ENCODE measurements around the gene CHRDL2.
"Not testable (repeated sequence)": the region's sequence is repeated elsewhere in the genome, so short reads cannot be mapped to it uniquely, and the experiment has no call there.

Gene CHRDL2

DNA sequence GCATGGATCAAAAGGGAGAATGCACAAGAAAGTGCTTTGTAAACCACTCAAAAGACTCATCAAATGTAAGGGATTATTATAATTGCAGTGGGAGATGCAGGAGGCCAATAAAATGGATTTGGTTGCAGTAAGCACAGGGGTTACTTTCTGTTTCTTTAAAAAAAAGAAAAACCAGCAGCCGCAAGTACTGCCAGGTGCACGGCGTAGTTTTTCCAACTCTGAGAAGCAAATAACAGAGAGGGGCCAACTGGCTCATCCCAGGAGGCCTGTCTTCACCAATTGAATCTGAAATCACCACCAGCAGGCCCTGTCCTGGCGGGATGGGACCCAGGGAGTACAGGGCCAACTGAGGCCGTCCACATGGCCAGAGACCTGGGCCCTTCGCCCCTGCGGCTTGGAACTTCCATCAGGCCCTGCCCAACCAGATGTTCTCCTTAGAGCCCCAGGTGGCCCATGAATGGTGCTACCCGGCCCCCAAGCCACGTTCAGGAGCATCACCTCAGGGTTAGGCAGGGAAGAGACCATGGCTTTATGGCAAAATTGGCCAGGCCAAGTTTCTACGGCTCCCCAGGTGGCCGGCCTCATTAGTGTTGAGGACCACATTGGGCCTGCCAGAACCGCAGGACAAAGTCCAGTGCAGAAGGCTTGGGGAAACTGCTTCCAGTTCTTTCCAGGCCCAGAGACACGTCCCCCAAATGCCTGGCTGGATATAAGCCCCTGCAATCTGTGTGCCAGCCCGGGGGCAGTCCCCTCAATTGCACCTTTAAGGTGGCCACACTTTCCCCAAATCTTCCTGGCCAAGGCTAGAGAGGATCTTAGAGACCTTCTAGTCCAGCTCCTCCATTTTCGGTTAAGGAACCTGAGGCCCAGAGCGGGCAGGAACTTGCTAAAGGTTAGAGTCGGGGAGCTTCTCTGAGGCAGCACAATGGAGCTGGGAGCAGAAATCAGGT is 61.7 kb downstream of the CHRDL2 start:
- no peak for DNase-seq

- DNase-seq = no peak
Observed at GRCh38 chr11:74663315-74663714, 67.9 kb downstream of the CHRDL2 start.

GRCh38 chr11:74662487-74663103 is 68.6 kb downstream of the CHRDL2 start:
- no peak for DNase-seq

- DNase-seq = not testable (repeated sequence)
Observed at GRCh38 chr11:74659124-74659523, 72.1 kb downstream of the CHRDL2 start.

DNA sequence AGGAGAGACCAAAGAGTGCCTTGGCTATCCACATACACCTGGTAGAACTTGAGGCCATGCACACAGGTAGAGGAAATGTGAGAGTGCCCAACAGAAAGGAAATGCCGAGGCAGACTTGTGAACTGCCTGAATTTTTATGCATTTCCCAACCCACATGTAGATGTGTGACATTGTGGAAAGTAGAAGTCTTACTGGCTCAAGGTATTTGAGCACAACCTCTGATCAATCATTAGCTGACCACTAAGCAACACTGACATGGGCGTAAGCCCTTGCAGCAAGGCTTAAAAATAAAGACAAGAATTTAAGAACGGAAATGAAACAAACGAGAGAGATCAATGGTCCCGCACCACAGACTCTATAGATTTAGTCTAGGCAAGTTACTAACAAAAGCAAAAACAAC is 76.2 kb downstream of the CHRDL2 start:
- no peak for DNase-seq

- no peak for DNase-seq
Observed at GRCh38 chr11:74650498-74650897, 80.7 kb downstream of the CHRDL2 start.

GRCh38 chr11:74648894-74649293 is 82.3 kb downstream of the CHRDL2 start:
- no peak for DNase-seq

DNA sequence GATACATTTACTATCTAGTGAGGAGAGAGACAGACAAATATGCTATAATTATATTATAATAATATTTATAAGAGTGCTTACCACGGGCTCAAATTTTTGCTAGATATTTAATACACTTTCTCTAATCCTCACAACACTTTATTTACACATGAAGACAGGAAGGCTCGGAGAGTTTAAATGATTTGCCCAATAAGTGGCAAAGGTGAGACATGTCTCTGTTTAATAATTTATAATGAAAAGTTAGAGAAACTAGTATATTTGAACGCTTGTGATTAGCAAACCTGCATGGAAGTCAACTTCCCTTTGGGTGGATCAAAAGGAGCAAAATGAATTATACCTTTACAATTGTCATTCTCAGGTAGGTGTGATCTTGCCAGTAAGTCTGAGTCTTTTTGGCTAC is 83.4 kb downstream of the CHRDL2 start:
- no peak for DNase-seq

DNA sequence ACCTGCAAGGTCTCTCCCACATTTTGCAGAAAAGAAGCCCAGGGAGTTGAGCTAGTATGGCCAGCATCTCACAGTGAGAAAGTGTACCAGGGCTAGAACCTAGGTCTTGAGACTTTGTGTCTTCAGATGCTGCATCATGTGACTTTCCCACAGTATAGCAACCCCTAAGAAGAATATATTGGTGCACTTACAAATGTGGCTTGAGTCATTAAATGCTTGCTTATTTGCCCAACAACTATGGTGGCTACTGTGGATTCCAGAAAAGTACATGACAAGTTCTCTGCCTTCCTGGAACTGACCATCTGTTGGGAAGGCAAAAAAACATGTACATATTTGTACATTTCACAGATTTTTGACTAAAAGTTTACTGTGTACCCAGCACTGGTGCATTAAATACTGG is 83.8 kb downstream of the CHRDL2 start:
- DNase-seq = no peak

DNA sequence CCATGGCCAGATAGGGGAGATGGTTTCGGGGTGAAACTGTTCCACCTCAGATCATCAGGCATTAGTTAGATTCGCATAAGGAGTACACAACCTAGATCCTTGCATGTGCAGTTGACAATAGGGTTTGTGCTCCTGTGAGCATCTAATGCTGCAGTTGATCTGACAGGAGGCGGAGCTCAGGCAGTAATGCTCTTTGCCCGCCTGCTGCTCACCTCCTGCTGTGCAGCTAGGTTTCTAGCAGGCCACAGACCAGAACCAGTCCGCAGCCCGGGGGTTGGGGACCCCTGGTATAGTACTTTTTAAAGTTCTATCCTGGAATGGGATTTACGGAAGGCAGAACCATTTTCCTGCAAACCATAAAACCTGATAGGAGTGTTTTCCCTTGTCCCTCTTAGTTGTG is 84.3 kb downstream of the CHRDL2 start:
- no peak for DNase-seq

Measured in right kidney (tissue), 1 donor.